K562 (cell line): ENCODE measurements around the gene SMCO3. TPM values are rescaled to one million over a fixed set of nuclear protein-coding genes. Genes with fewer than 3 reads are reported as not detected.

Source experiments
- ATAC-seq: fragments of 200-7000 bp; cut with Tn5 transposase; 3 replicates; pipeline ENCODE4 v1.9.1; 2020; ENCODE audit warnings: moderate library complexity
- BruUV-seq: library from RNA; stranded (reverse); fragments of 400-500 nt; replicated peaks from 2 replicates; lab custom pipeline; 2021; lab: Mats Ljungman, UMichigan
- CTCF ChIA-PET: fragments of 300-600 bp; formaldehyde crosslinking; extraction: SDS; loops from one replicate; lab custom pipeline; 2021; ENCODE audit warnings: low intra/inter-chr PET ratio; lab: Yijun Ruan, JAX
- POLR2A ChIA-PET: fragments of 300-600, 350-650 bp; sonication (Branson Sonifier 250); formaldehyde crosslinking; extraction: SDS; loops from one replicate; lab custom pipeline; 2021; ENCODE audit warnings: antibody characterized with exemption, inconsistent platforms; lab: Yijun Ruan, JAX
- DNase-seq, 4 experiments: peaks; one replicate each; pipeline versions ENCODE4 v3.0.0 to v3.0.0-alpha.2; 2011 to 2018; ENCODE audit warnings: low spot score in 3 of 4, mixed read lengths in 3 of 4; ENCODE audit errors: extremely low read depth in 1 of 4
- FAIRE-seq: peaks from 2 replicates; lab custom pipeline; 2011; peaks lifted over from hg19 to GRCh38; lab: Jason Lieb, UNC
- H2AFZ ChIP-seq: 2 replicates; pipeline ENCODE4 v1.6.0; 2011; ENCODE audit warnings: low read depth, low read length, control low read depth, inconsistent platforms
- H3K27ac ChIP-seq: fragments of 200-600 bp; 3 replicates; pipeline ENCODE4 v1.8.0; 2011; ENCODE audit warnings: low read depth, mild to moderate bottlenecking, control low read depth, inconsistent platforms, low read length, moderate library complexity, mixed read lengths; ENCODE audit errors: extremely low read depth
- H3K27me3 ChIP-seq, 2 experiments: fragments of 300-600 bp in 1 of 2; 2 replicates in 1 of 2; 3 replicates in 1 of 2; pipeline versions ENCODE4 v1.6.0 to v1.8.0; 2011; ENCODE audit warnings: inconsistent platforms in 2 of 2, low read length in 2 of 2, mild to moderate bottlenecking in 1 of 2, mixed read lengths in 1 of 2, moderate library complexity in 1 of 2; ENCODE audit not compliant: control insufficient read depth in 2 of 2, insufficient read depth in 2 of 2
- H3K36me3 ChIP-seq: fragments of 300-600 bp; 3 replicates; pipeline ENCODE4 v1.8.0; 2011; ENCODE audit warnings: mild to moderate bottlenecking, low read length, inconsistent platforms; ENCODE audit not compliant: control insufficient read depth, insufficient read depth
- H3K4me1 ChIP-seq, 2 experiments: fragments of 200-600 bp in 1 of 2; replicated peaks in 1 of 2; 2 replicates in 1 of 2; 3 replicates in 1 of 2; pipeline versions ENCODE4 v1.5.1 to v1.8.0; 2011; ENCODE audit warnings: inconsistent platforms in 2 of 2, low read length in 2 of 2, mild to moderate bottlenecking in 1 of 2, mixed read lengths in 1 of 2, moderate library complexity in 1 of 2; ENCODE audit not compliant: control insufficient read depth in 2 of 2, insufficient read depth in 2 of 2
- H3K4me2 ChIP-seq: 2 replicates; pipeline ENCODE4 v1.6.1; 2011; ENCODE audit warnings: low read length, control low read depth, inconsistent platforms, mixed read lengths; ENCODE audit not compliant: insufficient read depth
- H3K4me3 ChIP-seq: fragments of 200-600 bp; sonication (generic), shearing (Covaris generic); 2 replicates; pipeline ENCODE4 v1.5.1; 2016; ENCODE audit warnings: control low read depth, inconsistent platforms
- H3K79me2 ChIP-seq: fragments of 200-600 bp; 3 replicates; pipeline ENCODE4 v1.8.0; 2011; ENCODE audit warnings: low read length, inconsistent platforms; ENCODE audit not compliant: control insufficient read depth, insufficient read depth
- H3K9ac ChIP-seq, 2 experiments: 2 replicates each; pipeline versions ENCODE4 v1.6.0 to v1.6.1; 2011; ENCODE audit warnings: low read depth in 2 of 2, low read length in 2 of 2, control low read depth in 1 of 2, inconsistent platforms in 1 of 2, mild to moderate bottlenecking in 1 of 2, mixed read lengths in 1 of 2; ENCODE audit not compliant: insufficient read depth in 1 of 2
- H3K9me1 ChIP-seq: one replicate; pipeline ENCODE4 v1.6.0; 2011; ENCODE audit warnings: inconsistent platforms, mild to moderate bottlenecking, low read length, moderate library complexity; ENCODE audit not compliant: control insufficient read depth, insufficient read depth
- H3K9me3 ChIP-seq: replicated peaks from 2 replicates; pipeline ENCODE4 v1.5.1; 2011; ENCODE audit warnings: low read depth, low read length, inconsistent platforms; ENCODE audit not compliant: control insufficient read depth, insufficient read depth
- H4K20me1 ChIP-seq: replicated peaks from 2 replicates; pipeline ENCODE4 v1.6.1; 2011; ENCODE audit warnings: low read length, inconsistent platforms, mixed read lengths; ENCODE audit not compliant: control insufficient read depth, insufficient read depth
- CSDE1 ChIP-seq, 2 experiments: fragments of 450-650 bp; IDR thresholded peaks; 2 replicates each; pipeline ENCODE4 v1.6.1; 2016; ENCODE audit warnings: mild to moderate bottlenecking in 1 of 2
- SAFB2 ChIP-seq: fragments of 200-400 bp; formaldehyde crosslinking; IDR thresholded peaks from 2 replicates; pipeline ENCODE4 v1.6.1; 2018; ENCODE audit warnings: borderline replicate concordance, low read length, low read depth, moderate library complexity; ENCODE audit not compliant: severe bottlenecking
- WGBS: fragments of 100-300 bp; shearing (Covaris generic); methylation state at CpG from one replicate; pipeline ENCODE4 v1.1.6; 2016; ENCODE audit warnings: low coverage, mixed read lengths; ENCODE audit not compliant: insufficient coverage; ENCODE audit errors: missing lambda C conversion rate; 5-methylcytosine and 5-hydroxymethylcytosine counted together
- in situ Hi-C: fragments of 300-500 bp; cut with MboI; formaldehyde crosslinking; loops from 4 replicates; pipeline ENCODE4 v1.15.0; 2018; ENCODE audit warnings: inconsistent platforms, mixed read lengths
- intact Hi-C: fragments of 100-400 bp; cut with micrococcal nuclease; formaldehyde crosslinking; loops from 2 replicates; pipeline ENCODE4 v1.14.2; 2022
- polyA plus RNA-seq, 8 experiments: library from polyadenylated mRNA; depleted of rRNA in 4 of 8; stranded (reverse) in 5 of 8; unstranded in 3 of 8; fragments of >200 nt; fragmentation: Nextera tagmentation in 2 of 8; fragmentation: Illumina TruSeq in 1 of 8; extraction: Ambion mirVana in 2 of 8; extraction: Trizol in 1 of 8; gene quantifications; 2 replicates each; pipeline versions ENCODE4 v1.2.1 to v1.2.3, GENCODE V29; 2011 to 2014; ENCODE audit warnings: inconsistent platforms in 1 of 8, missing spikeins in 1 of 8
- total RNA-seq, 7 experiments: library from RNA; depleted of rRNA in 6 of 7; stranded (reverse); fragments of >200 nt in 6 of 7; fragmentation: Illumina TruSeq in 2 of 7; extraction: Trizol in 2 of 7; gene quantifications; 2 replicates each; pipeline versions ENCODE4 v1.2.1 to v1.2.3, GENCODE V29; 2011 to 2021; ENCODE audit warnings: low replicate concordance in 1 of 7
- TF ChIP-seq, protein P1 (sequence below): sonication (generic); formaldehyde crosslinking; IDR thresholded peaks from 2 replicates; pipeline ENCODE4 v1.4.0; 2020; ENCODE audit warnings: mild to moderate bottlenecking, missing genetic modification reagents

Gene SMCO3
- total and polyA plus RNA-seq, 9 of the 15 experiments (the other 6 are each of a cell fraction or from before 2014, with no cell fraction given): 0.10 to 0.14 TPM; not detected in 7

- no peak for DNase-seq
- in situ Hi-C loops: no loop called here
- ChIA-PET POLR2A (no interaction called here), CTCF (no interaction called here)
- Histone ChIP-seq H4K20me1 (no peaks in the 10 kb centered on the region), H3K36me3 (no peaks in the 10 kb centered on the region), H3K9me3 (no peaks in the 10 kb centered on the region), H3K4me1 (no peaks in the 10 kb centered on the region), H3K9me1 (no peaks in the 10 kb centered on the region), H3K79me2 (no peaks in the 10 kb centered on the region), H2AFZ (no peak overlapping the region), H3K9ac (no peak overlapping the region), H3K4me3 (no peak overlapping the region), H3K4me2 (no peak overlapping the region), H3K27ac (no peak overlapping the region), H3K27me3 (no peaks in the 10 kb centered on the region)
- intact Hi-C loops: no loop called here
- TF ChIP-seq CSDE1 (IDR thresholded peaks at IDR 0.05) (no peak), SAFB2 (no peak)
- TF ChIP-seq, protein P1, sequence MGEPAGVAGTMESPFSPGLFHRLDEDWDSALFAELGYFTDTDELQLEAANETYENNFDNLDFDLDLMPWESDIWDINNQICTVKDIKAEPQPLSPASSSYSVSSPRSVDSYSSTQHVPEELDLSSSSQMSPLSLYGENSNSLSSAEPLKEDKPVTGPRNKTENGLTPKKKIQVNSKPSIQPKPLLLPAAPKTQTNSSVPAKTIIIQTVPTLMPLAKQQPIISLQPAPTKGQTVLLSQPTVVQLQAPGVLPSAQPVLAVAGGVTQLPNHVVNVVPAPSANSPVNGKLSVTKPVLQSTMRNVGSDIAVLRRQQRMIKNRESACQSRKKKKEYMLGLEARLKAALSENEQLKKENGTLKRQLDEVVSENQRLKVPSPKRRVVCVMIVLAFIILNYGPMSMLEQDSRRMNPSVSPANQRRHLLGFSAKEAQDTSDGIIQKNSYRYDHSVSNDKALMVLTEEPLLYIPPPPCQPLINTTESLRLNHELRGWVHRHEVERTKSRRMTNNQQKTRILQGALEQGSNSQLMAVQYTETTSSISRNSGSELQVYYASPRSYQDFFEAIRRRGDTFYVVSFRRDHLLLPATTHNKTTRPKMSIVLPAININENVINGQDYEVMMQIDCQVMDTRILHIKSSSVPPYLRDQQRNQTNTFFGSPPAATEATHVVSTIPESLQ (CRISPR knock-in tag): no peak
- no TSS peak for BruUV-seq
- ATAC-seq: no peak
- FAIRE-seq: no peak
- 0% methylated on average over 1 of the region's 1 CpG for WGBS
These were observed 37.1 kb upstream of the SMCO3 start for GRCh38 chr12:14850929-14851663.
